ENCODE data around the gene LCNL1. TPM values are rescaled to one million over a fixed set of nuclear protein-coding genes. Genes with fewer than 3 reads are reported as not detected.

The LCNL1 gene
- total and polyA plus RNA-seq, 2 donors (not counting 1 experiment from before 2014, with no cell fraction given) = not detected

DNA sequence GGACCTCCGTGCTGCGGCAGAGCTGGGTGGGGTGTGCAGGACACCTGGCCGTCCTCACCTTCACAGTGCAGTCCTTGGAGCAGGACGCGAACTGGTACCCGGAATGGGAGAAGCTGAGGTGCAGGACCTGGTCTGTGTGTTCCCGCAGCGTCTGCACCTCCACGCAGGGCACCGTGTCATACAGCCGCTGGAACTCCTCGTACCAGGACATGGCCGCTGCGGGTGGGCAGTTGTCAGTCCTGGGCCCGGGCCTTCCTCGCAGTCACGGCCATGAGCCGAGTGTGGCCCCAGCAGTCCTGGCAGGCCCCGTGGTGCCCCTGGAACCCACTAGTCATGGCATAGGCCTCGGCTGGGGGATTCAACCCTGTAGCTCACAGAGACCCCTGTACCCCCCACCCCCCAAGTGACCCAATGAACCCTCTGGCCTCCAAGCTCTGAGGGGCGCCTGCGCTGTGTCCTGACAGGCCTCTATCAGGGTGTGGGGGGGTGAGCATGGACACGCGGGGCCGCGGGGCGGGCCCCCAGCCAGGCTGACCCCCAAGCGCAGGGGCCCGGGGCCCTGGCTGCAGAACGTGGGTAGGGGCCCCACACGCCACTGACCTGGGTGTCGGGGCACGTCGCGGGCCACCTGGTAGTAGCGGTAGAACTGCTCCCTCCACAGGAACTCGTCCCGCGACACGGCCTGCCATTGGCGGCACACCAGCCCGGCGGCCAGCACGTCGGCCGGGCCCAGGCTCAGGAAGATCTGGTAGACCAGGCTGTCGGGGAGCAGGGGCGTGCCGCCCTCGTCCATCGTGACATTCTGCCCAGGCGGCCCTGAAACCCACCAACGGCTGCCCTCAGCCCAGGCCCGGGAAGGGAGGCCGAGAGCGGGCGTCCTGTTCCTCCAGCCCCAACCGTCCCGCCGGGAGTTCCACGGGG, 39.2 kb upstream of the LCNL1 start:
- ChIA-PET POLR2A (interaction anchor here (0.6 to 1.0 kb wide), 3 partner anchors 46 to 66 kb away, joined by 3 to 6 read pairs (median 3); partner anchors contain the start of gene TRAF2), CTCF (interaction anchor here (0.6 to 2.4 kb wide), 7 partner anchors 49 to 296 kb away, joined by 3 to 10 read pairs (median 6); partner anchors contain the start of genes AJM1 and PAXX)
- intact Hi-C loops (cut with micrococcal nuclease) = loop anchor here (1.0 to 2.0 kb wide), 6 partner anchors 41 to 153 kb away; partner anchors contain the start of genes PAXX, PHPT1, TMEM141 and TRAF2
- Mint-ChIP-seq H3K4me3 (peak overlapping the region; percentile 80), H3K4me1 (peaks cover 9% of the 10 kb centered on the region), H3K27me3 (no peaks in the 10 kb centered on the region), H3K9me3 (ENCODE audit: insufficient read depth) (no peaks in the 10 kb centered on the region), H3K27ac (peak overlapping the region; percentile 75)
- peaks cover 45% of the 10 kb centered on the region for H4K20me1 ChIP-seq (ENCODE audit: control insufficient read depth, insufficient read depth, low read length, poor library complexity, severe bottlenecking)
- H3K27ac ChIP-seq (ENCODE audit: low read length in 2 of 2) = peak overlapping the region in 1 of 2 donors; percentile 48
- H3K27me3 ChIP-seq (replicated peaks in 1 of 4; ENCODE audit: control extremely low read depth in 1 of 4, control insufficient read depth in 3 of 4, insufficient read depth in 4 of 4, low read length in 3 of 4) = no peaks in the 10 kb centered on the region
- 28% methylated on average over 56 of the region's 61 CpGs for WGBS (ENCODE audit: insufficient coverage)
- ATAC-seq (ENCODE audit: low read depth) (no peak), DNase-seq (no peak)
- peak overlapping the region; percentile 47 to 72 (median 63) for H3K4me3 ChIP-seq (ENCODE audit: control extremely low read depth in 1 of 5, extremely low read depth in 1 of 5, insufficient read depth in 1 of 5, low read depth in 2 of 5, low read length in 4 of 5)
- peaks cover 6 to 22% of the 10 kb centered on the region in 2 donors for H3K4me1 ChIP-seq (ENCODE audit: control insufficient read depth in 2 of 2, insufficient read depth in 2 of 2, low read length in 2 of 2)
- no peaks in the 10 kb centered on the region for H3K9me3 ChIP-seq (ENCODE audit: control extremely low read depth in 1 of 3, control insufficient read depth in 2 of 3, insufficient read depth in 1 of 3, low read length in 2 of 3)
- H3K36me3 ChIP-seq (replicated peaks in 1 of 2; ENCODE audit: control extremely low read depth in 1 of 2, control insufficient read depth in 1 of 2, extremely low read depth in 1 of 2, insufficient read depth in 2 of 2, low read length in 1 of 2) = peaks cover 2 to 36% of the 10 kb centered on the region in 2 experiments
- H3K79me2 ChIP-seq (ENCODE audit: control insufficient read depth, insufficient read depth, low read length) = peaks cover 22% of the 10 kb centered on the region
- H2AFZ ChIP-seq (ENCODE audit: insufficient read depth, low read depth, low read length, poor library complexity, severe bottlenecking) = peak overlapping the region; percentile 60
- peak overlapping the region; percentile 81 for H3K4me2 ChIP-seq (replicated peaks; ENCODE audit: low read depth, low read length, poor library complexity, severe bottlenecking)
- TF ChIP-seq EZH2 (IDR thresholded peaks at IDR 0.05; ENCODE audit: borderline replicate concordance, insufficient read depth, low read depth, low read length, poor library complexity, severe bottlenecking) = no peak
- TF ChIP-seq, protein P1, sequence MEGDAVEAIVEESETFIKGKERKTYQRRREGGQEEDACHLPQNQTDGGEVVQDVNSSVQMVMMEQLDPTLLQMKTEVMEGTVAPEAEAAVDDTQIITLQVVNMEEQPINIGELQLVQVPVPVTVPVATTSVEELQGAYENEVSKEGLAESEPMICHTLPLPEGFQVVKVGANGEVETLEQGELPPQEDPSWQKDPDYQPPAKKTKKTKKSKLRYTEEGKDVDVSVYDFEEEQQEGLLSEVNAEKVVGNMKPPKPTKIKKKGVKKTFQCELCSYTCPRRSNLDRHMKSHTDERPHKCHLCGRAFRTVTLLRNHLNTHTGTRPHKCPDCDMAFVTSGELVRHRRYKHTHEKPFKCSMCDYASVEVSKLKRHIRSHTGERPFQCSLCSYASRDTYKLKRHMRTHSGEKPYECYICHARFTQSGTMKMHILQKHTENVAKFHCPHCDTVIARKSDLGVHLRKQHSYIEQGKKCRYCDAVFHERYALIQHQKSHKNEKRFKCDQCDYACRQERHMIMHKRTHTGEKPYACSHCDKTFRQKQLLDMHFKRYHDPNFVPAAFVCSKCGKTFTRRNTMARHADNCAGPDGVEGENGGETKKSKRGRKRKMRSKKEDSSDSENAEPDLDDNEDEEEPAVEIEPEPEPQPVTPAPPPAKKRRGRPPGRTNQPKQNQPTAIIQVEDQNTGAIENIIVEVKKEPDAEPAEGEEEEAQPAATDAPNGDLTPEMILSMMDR (IDR thresholded peaks at IDR 0.05) = no peak
- H3K9ac ChIP-seq (ENCODE audit: low read length) = peak overlapping the region; percentile 69
